ELR (cell line): Measurements from ENCODE around the gene ABLIM2.

Experiments
- DNase-seq: peaks from one replicate; pipeline ENCODE4 v3.0.0-alpha.2; 2015; ENCODE audit warnings: low read depth

ABLIM2 gene

GRCh38 chr4:8000721-8001491 is 157.7 kb downstream of the ABLIM2 start:
- no peak for DNase-seq

GRCh38 chr4:8000247-8000646 is 158.4 kb downstream of the ABLIM2 start:
- DNase-seq, result no peak

DNA sequence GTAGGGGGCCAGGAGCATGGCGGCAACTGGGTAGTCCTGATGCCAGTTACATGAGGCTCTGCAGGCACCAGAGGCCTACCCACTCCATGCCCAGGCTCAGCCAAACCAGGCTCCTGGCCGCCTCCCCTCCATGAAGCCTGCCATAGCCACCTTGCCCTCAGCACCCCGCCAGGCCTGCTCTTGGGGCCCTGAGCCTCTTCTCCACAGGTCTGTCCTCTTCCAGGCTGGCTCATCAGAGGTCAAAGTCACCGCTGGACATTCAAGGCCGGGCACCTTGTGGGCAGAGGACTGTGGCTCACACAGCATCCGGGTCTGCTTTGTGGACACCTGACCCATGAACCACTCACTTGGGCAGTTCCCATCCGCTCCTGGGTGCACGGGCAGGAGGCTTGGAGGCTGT is 158.9 kb downstream of the ABLIM2 start:
- DNase-seq, result no peak

- DNase-seq, result no peak
Observed at GRCh38 chr4:7999279-7999678, 159.3 kb downstream of the ABLIM2 start.

DNA sequence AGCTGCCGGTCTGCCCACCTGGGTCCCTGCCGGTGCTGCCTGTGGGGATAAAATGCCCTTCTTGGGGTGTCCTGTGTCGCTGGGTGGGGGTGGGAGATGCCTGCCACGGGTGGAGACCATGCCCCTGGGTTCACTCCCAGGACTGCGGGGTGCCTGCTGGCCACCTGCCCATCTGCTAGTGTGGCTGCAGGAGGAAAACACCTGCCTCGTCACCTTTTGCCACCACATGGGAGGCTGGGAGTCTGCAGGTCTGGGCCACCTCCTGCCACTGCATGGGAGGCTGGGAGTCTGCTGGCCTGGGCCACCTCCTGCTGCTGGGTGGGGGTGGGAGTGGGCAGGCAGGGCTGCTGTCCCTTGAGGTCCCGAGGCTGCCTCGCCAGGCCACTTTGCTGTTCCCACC is 160.2 kb downstream of the ABLIM2 start:
- no peak for DNase-seq

- DNase-seq, result no peak
Observed at GRCh38 chr4:7995866-7996265, 162.7 kb downstream of the ABLIM2 start.

GRCh38 chr4:7995135-7995534 is 163.5 kb downstream of the ABLIM2 start:
- no peak for DNase-seq

- no peak for DNase-seq
Observed at GRCh38 chr4:7993671-7994070, 164.9 kb downstream of the ABLIM2 start.

DNA sequence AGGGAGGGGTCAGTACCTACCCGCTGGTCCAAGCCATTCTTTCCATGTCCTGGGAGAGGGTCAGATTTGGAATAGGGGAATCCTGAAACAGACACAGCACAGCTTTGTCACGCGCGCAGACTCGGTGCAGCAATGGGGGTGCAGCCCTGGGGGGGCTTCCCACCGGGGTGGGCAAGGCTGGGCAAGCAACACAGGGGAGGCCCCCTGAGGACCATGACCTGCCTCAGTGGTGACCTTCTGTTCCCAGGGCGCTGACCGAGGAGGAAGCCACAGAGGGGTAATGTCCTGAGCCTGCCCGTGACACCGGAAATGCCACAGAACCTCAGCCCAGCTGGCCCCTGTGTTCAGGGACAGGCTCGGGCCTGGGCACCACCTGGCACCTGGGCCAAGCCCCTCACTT is 165.8 kb downstream of the ABLIM2 start:
- no peak for DNase-seq

- no peak for DNase-seq
Observed at GRCh38 chr4:7990807-7991459, 167.7 kb downstream of the ABLIM2 start.

DNA sequence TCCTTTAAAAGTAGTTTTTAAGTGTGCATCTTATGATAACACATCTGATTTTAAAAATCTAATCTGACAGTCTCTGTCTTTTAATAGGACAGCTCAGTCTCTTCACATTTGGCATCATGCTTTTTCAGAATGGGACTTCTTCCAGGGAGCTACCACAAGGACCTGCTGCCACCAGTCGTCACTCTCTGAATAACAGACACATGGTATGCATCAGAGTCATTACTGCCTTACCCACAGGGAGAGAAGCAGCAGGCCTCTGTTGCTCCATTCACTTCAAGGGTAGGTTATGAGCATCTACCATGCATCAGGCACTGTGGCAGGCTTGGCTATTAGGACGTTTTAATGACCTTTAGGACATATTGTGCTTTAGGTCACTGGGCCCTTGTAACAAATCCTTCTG is 169.0 kb downstream of the ABLIM2 start:
- no peak for DNase-seq

GRCh38 chr4:7988437-7988836 is 170.2 kb downstream of the ABLIM2 start:
- peak; percentile 49 for DNase-seq

DNA sequence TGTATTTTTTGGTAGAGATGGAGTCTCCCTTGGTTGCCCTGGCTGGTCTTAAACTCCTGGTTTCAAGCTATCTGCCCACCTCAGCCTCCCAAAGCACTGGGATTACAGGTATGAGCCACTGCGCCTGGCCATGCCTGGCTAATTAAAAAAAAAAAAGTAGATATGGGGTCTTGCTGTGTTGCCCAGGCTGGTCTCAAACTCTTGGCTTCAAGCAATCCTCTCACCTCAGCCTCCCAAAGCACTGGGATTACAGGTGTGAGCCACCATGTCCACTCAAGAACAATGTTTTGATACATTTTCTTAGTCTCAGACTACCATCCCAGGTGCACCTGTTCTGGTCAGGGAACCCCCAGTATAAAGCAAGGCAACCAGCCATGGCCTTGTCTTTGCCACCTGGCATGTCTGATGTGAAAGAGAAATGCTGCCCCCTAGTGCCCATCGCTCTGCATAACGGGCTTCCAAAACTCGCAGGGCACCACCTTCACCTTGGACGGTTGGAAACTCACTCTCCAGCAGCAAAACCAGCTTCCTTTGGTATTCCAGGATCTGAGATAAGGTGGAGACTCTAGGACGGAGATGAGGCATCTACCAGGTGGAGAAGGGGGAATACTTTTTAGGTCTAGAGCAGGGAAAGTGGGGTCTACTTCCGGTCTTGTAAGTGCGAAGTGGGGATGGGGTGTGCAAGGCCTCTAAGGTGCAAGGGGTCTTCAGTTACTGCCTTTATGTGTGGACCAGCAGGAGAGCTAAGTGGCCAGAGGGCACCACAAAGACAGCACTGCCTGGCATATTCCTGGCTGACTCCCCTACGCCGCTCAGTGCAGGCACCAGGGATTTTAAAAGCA is 171.2 kb downstream of the ABLIM2 start:
- peak; percentile 79 for DNase-seq

DNA sequence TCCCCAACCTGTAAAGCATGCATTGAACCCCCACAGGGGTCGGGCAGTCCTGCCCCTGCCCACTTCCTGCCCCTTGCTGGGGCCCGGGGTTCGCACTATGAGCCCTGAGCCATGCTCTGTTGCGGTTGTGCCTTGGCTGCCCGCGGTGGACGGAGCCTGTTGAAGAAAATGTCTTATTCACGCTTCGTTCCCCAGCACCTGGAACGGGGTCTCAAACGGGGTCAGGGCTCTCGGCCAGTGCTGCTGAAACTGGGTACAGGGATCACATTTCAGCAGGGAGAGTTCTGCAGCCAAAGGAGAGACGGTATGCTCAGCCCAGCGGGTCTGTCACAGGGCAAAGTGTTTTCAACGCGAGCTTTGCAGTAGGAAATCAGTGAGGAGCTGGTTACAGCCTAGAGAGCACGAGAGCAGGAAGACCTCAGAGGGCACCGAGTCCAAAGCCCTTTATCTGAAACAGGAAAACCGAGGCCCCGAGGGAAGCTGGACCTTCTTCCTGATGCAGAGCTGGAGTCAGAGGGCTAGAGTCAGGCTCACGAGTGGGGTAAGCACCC is 172.6 kb downstream of the ABLIM2 start:
- DNase-seq, result no peak

DNA sequence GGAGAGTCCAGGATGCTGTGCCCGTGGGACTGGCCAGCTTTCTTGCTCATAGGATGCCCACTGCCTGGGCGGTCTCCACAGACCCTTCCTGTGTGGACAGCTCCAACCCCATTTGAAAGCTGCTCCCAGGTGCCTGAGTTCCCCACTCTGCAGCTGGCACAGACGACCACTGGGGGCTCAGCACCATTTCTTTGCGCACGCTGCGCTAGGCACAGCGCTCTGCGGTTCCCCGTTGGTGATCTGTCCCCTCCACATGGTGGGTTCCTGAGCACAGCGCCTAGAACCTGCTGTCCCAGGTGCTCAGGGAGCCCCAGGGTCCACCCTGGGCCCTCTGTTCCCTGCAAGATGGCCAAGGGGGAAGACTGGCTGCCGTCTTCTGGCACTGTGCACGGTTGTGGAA is 173.5 kb downstream of the ABLIM2 start:
- no peak for DNase-seq

DNA sequence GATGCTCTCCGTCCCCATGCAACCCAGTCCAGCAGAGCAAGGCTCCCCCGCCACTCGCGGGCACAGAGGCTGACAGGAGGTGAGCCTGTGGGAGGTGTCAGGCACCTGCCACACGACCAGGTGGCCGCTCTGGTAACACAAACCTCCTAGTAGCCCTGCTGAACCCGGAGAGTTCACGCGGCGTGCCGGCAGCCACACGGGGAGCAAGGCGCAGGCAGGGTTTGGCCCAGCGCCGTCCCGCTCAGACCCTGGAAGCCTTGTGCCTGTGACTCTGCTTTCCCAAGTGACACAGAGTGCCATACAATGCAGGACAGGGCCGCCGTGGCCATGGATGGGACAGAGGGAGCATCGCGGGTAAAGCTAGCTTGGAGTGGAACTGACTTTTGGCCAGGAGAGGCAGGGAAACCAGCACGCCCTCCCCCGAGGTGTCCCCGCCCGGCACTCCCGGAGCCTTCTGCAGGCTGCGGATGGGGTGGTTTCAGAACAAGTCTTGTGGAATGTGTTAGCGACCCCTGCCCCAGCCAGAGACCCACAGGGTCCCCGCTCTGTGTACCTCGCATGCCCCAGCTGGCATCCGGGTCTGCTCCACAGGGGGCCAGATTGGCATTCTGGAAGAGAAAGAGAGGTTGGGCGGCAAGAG is 174.2 kb downstream of the ABLIM2 start:
- no peak for DNase-seq

GRCh38 chr4:7983296-7983695 is 175.3 kb downstream of the ABLIM2 start:
- DNase-seq, result no peak

DNA sequence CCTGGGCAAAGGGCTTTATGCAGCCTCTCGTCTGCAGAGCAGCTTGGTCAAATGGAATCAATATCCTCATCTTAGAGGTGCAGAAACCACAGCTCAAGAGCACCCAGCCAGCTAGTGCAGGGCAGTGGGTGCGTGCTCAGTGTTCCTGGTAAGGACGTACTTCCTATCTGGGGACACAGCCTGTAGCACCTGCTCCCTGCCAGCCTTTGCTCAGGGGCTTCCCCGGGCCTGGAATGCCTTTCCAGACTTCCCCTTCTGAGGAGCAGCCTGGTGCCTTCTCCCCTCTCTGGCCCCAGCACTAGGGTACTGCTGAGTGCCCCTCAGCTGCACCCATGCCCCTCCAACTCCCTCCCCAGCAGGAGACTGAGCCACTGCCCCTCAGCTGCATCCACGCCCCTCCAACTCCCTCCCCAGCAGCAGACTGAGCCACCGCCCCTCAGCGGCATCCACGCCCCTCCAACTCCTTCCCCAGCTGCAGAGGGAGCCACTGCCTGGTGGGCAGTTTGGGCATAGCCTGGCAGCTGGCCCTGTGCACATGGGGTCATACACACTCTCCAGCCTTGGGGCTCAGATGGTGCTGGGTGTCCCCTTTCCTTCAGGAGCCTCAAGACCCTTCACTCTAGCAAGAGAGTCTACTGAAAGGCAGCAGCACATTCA is 176.7 kb downstream of the ABLIM2 start:
- no peak for DNase-seq

- peak; percentile 46 for DNase-seq
Observed at GRCh38 chr4:7980036-7980435, 178.6 kb downstream of the ABLIM2 start.

- DNase-seq, result no peak
Observed at GRCh38 chr4:7979652-7979968, 179.0 kb downstream of the ABLIM2 start.

- DNase-seq, result no peak
Observed at GRCh38 chr4:7978907-7979651, 179.5 kb downstream of the ABLIM2 start.
